Liver (tissue), 9 donors: ENCODE data around the gene DOCK10. TPM values are rescaled to one million over a fixed set of nuclear protein-coding genes. Genes with fewer than 3 reads are reported as not detected.

Source experiments
- DNase-seq: peaks from one replicate; pipeline ENCODE4 v3.0.0-alpha.2; 2017; ENCODE audit warnings: low spot score
- H3K27ac ChIP-seq, 2 donors: one replicate each; pipeline ENCODE4 v1.7.0; 2013; ENCODE audit warnings: inconsistent platforms in 2 of 2, low read length in 2 of 2, control low read depth in 1 of 2, low read depth in 1 of 2, mild to moderate bottlenecking in 1 of 2
- H3K27me3 ChIP-seq, 4 donors: one replicate each; pipeline versions ENCODE4 v1.6.1 to v1.7.0; 2013; ENCODE audit warnings: low read length in 3 of 4, inconsistent platforms in 1 of 4, mild to moderate bottlenecking in 1 of 4, moderate library complexity in 1 of 4; ENCODE audit not compliant: control insufficient read depth in 4 of 4, insufficient read depth in 4 of 4
- H3K36me3 ChIP-seq, 4 donors: one replicate each; pipeline versions ENCODE4 v1.6.1 to v1.7.0; 2013; ENCODE audit warnings: low read length in 3 of 4, mild to moderate bottlenecking in 3 of 4, low read depth in 1 of 4, moderate library complexity in 1 of 4; ENCODE audit not compliant: control insufficient read depth in 4 of 4, insufficient read depth in 3 of 4
- H3K4me1 ChIP-seq, 4 donors: one replicate each; pipeline versions ENCODE4 v1.6.1 to v1.7.0; 2013; ENCODE audit warnings: low read length in 3 of 4, mild to moderate bottlenecking in 3 of 4, moderate library complexity in 1 of 4; ENCODE audit not compliant: control insufficient read depth in 4 of 4, insufficient read depth in 4 of 4
- H3K4me3 ChIP-seq, 3 donors: one replicate each; pipeline versions ENCODE4 v1.6.1 to v1.7.0; 2013; ENCODE audit warnings: low read length in 3 of 3, control low read depth in 1 of 3, low read depth in 1 of 3, mild to moderate bottlenecking in 1 of 3
- H3K9ac ChIP-seq, 2 donors: one replicate each; pipeline ENCODE4 v1.7.0; 2013; ENCODE audit warnings: low read length in 2 of 2, mild to moderate bottlenecking in 2 of 2, moderate library complexity in 2 of 2, control low read depth in 1 of 2, low read depth in 1 of 2
- H3K9me3 ChIP-seq, 4 donors: one replicate each; pipeline versions ENCODE4 v1.6.1 to v1.7.0; 2013; ENCODE audit warnings: low read length in 3 of 4; ENCODE audit not compliant: control insufficient read depth in 4 of 4
- ATF3 ChIP-seq: IDR thresholded peaks from 2 replicates; pipeline ENCODE4 v1.6.1; 2016; ENCODE audit warnings: antibody characterized with exemption
- CTCF ChIP-seq: fragments of 150-350 bp; IDR thresholded peaks from 2 replicates; pipeline ENCODE4 v1.5.1; 2017; ENCODE audit warnings: improper control_type of control experiment, low read depth, low read length; ENCODE audit not compliant: missing input control
- EGR1 ChIP-seq, 2 donors: IDR thresholded peaks; 2 replicates each; pipeline ENCODE4 v1.6.1; 2016 to 2018; ENCODE audit warnings: antibody characterized with exemption in 2 of 2, low read depth in 2 of 2
- FOXA1 ChIP-seq: IDR thresholded peaks from 2 replicates; pipeline ENCODE4 v1.6.1; 2016; ENCODE audit warnings: antibody characterized with exemption
- FOXA2 ChIP-seq: IDR thresholded peaks from 2 replicates; pipeline ENCODE4 v1.6.1; 2016; ENCODE audit warnings: antibody characterized with exemption
- GABPA ChIP-seq, 2 donors: IDR thresholded peaks in 1 of 2; conservative IDR thresholded peaks in 1 of 2; 2 replicates each; pipeline ENCODE4 v1.6.1; 2016; ENCODE audit warnings: antibody characterized with exemption in 2 of 2, mild to moderate bottlenecking in 1 of 2, moderate library complexity in 1 of 2
- HNF4A ChIP-seq, 2 donors: conservative IDR thresholded peaks; 2 replicates each; pipeline ENCODE4 v1.6.1; 2016; ENCODE audit warnings: antibody characterized with exemption in 2 of 2, mild to moderate bottlenecking in 2 of 2
- HNF4G ChIP-seq: IDR thresholded peaks from 2 replicates; pipeline ENCODE4 v1.6.1; 2016; ENCODE audit warnings: antibody characterized with exemption
- JUND ChIP-seq, 2 donors: IDR thresholded peaks; 2 replicates each; pipeline ENCODE4 v1.6.1; 2016; ENCODE audit warnings: antibody characterized with exemption in 2 of 2
- MAX ChIP-seq: IDR thresholded peaks from 2 replicates; pipeline ENCODE4 v1.6.1; 2016; ENCODE audit warnings: antibody characterized with exemption
- RAD21 ChIP-seq, 2 donors: IDR thresholded peaks; 2 replicates each; pipeline ENCODE4 v1.6.1; 2016; ENCODE audit warnings: antibody characterized with exemption in 2 of 2, mild to moderate bottlenecking in 2 of 2
- RXRA ChIP-seq, 2 donors: IDR thresholded peaks; 2 replicates each; pipeline ENCODE4 v1.6.1; 2017 to 2018; ENCODE audit warnings: antibody characterized with exemption in 2 of 2, mild to moderate bottlenecking in 1 of 2
- SP1 ChIP-seq: IDR thresholded peaks from 2 replicates; pipeline ENCODE4 v1.6.1; 2018; ENCODE audit warnings: antibody characterized with exemption, mild to moderate bottlenecking
- YY1 ChIP-seq: IDR thresholded peaks from 2 replicates; pipeline ENCODE4 v1.6.1; 2016; ENCODE audit warnings: antibody characterized with exemption, mild to moderate bottlenecking
- ZBTB33 ChIP-seq: IDR thresholded peaks from 2 replicates; pipeline ENCODE4 v1.6.1; 2016; ENCODE audit warnings: antibody characterized with exemption
- WGBS: extraction: QIAGEN DNeasy Blood & Tissue Kit; methylation state at CpG from one replicate; pipeline ENCODE4 v1.1.7; 2013; 5-methylcytosine and 5-hydroxymethylcytosine counted together
- polyA plus RNA-seq, 2 donors: library from polyadenylated mRNA; stranded (reverse) in 1 of 2; unstranded in 1 of 2; fragments of 200-250 nt in 1 of 2; fragments of >200 nt in 1 of 2; fragmentation: Nextera tagmentation in 1 of 2; extraction: Ambion mirVana in 1 of 2; gene quantifications; one replicate each; pipeline versions ENCODE4 v1.2.1 to v1.2.3, GENCODE V29; 2013 to 2015
- total RNA-seq, 2 donors: library from RNA; depleted of rRNA; stranded (reverse); fragments of >200 nt; gene quantifications; one replicate each; pipeline ENCODE4 v1.2.3, GENCODE V29; 2014
- TF ChIP-seq, protein P1 (sequence below): IDR thresholded peaks from 2 replicates; pipeline ENCODE4 v1.6.1; 2016; ENCODE audit warnings: antibody characterized with exemption, mild to moderate bottlenecking
- donor health status: healthy.
- donor health status: healthy.
- donor health status: healthy.
- donor health status: healthy.
- donor health status: healthy.

DOCK10 gene
- total and polyA plus RNA-seq, 4 donors = 1.2 to 15.3 (median 6.8) TPM

DNA sequence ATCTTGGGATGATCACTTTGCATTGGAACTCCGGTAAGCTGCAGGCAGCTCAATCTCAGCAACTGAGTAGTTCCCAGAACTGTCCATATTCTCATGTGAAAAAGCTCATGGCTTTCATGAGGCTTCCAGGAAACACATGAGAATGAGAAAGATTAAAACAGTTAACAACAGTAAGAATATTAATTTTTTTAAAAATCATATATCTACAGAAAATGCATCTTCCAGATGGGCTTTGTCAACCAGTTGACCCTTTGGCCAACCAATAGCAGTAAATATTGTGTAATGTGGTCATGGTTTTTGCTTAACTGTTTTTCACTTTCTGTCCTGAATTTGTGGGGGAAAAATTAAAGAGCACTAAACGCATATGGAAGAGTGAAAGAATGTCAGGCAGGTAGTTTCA lies 194.9 kb downstream of the DOCK10 start:
- no peak overlapping the region for H3K4me3 ChIP-seq
- 86% methylated on average over 2 of the region's 2 CpGs for WGBS
- H3K4me1 ChIP-seq = no peaks in the 10 kb centered on the region
- H3K27ac ChIP-seq = no peak overlapping the region
- TF ChIP-seq EGR1 (IDR thresholded peaks at IDR 0.05; ENCODE audit: low read depth in 2 of 2) (no peak), RXRA (IDR thresholded peaks at IDR 0.05) (no peak), ZBTB33 (no peak), YY1 (no peak), HNF4A (conservative IDR thresholded peaks at IDR 0.05) (no peak), SP1 (no peak), JUND (IDR thresholded peaks at IDR 0.05) (no peak), FOXA1 (no peak), ATF3 (no peak), FOXA2 (no peak), MAX (no peak), CTCF (no peak), GABPA (IDR thresholded peaks at IDR 0.05 in 1 of 2, conservative IDR thresholded peaks at IDR 0.05 in 1 of 2) (no peak)
- TF ChIP-seq, protein P1, sequence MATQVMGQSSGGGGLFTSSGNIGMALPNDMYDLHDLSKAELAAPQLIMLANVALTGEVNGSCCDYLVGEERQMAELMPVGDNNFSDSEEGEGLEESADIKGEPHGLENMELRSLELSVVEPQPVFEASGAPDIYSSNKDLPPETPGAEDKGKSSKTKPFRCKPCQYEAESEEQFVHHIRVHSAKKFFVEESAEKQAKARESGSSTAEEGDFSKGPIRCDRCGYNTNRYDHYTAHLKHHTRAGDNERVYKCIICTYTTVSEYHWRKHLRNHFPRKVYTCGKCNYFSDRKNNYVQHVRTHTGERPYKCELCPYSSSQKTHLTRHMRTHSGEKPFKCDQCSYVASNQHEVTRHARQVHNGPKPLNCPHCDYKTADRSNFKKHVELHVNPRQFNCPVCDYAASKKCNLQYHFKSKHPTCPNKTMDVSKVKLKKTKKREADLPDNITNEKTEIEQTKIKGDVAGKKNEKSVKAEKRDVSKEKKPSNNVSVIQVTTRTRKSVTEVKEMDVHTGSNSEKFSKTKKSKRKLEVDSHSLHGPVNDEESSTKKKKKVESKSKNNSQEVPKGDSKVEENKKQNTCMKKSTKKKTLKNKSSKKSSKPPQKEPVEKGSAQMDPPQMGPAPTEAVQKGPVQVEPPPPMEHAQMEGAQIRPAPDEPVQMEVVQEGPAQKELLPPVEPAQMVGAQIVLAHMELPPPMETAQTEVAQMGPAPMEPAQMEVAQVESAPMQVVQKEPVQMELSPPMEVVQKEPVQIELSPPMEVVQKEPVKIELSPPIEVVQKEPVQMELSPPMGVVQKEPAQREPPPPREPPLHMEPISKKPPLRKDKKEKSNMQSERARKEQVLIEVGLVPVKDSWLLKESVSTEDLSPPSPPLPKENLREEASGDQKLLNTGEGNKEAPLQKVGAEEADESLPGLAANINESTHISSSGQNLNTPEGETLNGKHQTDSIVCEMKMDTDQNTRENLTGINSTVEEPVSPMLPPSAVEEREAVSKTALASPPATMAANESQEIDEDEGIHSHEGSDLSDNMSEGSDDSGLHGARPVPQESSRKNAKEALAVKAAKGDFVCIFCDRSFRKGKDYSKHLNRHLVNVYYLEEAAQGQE = no peak
- H3K36me3 ChIP-seq = peaks cover 0 to 3% (median 0%) of the 10 kb centered on the region in 4 donors
- H3K9ac ChIP-seq = no peak overlapping the region
- DNase-seq = no peak
- no peaks in the 10 kb centered on the region for H3K9me3 ChIP-seq
- no peaks in the 10 kb centered on the region for H3K27me3 ChIP-seq

GRCh38 chr2:224846686-224847085 lies 195.6 kb downstream of the DOCK10 start:
- WGBS = 89% methylated on average over 5 of the region's 5 CpGs
- DNase-seq = no peak

More at GRCh38 chr2:224846686-224847085, 195.6 kb downstream of the DOCK10 start:
- Histone ChIP-seq H3K9ac (no peak overlapping the region), H3K27ac (no peak overlapping the region), H3K4me1 (no peaks in the 10 kb centered on the region), H3K36me3 (peaks cover 0 to 3% (median 0%) of the 10 kb centered on the region in 4 donors), H3K27me3 (no peaks in the 10 kb centered on the region), H3K9me3 (no peaks in the 10 kb centered on the region), H3K4me3 (no peak overlapping the region)
- TF ChIP-seq ATF3 (no peak), RAD21 (IDR thresholded peaks at IDR 0.05) (no peak), HNF4A (conservative IDR thresholded peaks at IDR 0.05) (no peak), HNF4G (no peak)
